Measurements from ENCODE around the gene PRRT1.
"Not testable (repeated sequence)": the region's sequence is repeated elsewhere in the genome, so short reads cannot be mapped to it uniquely, and the experiment has no call there.

Gene PRRT1

GRCh38 chr6:32151181-32151862, 417 bp downstream of the PRRT1 start:
- DNase-seq (ENCODE audit: low spot score) = no peak

- DNase-seq (ENCODE audit: low spot score) = no peak
Measured at GRCh38 chr6:32149932-32150870, 1.5 kb downstream of the PRRT1 start.

GRCh38 chr6:32149092-32149755, 2.5 kb downstream of the PRRT1 start:
- no peak for DNase-seq (ENCODE audit: low spot score)

- DNase-seq (ENCODE audit: low spot score) = peak; percentile 85
Measured at GRCh38 chr6:32148289-32149091, 3.2 kb downstream of the PRRT1 start.

GRCh38 chr6:32147401-32148132, 4.2 kb downstream of the PRRT1 start:
- DNase-seq (ENCODE audit: low spot score) = peak; percentile 54

- DNase-seq (ENCODE audit: low spot score) = no peak
Measured at GRCh38 chr6:32146687-32147086, 5.1 kb downstream of the PRRT1 start.

GRCh38 chr6:32146287-32146686, 5.5 kb downstream of the PRRT1 start:
- no peak for DNase-seq (ENCODE audit: low spot score)

GRCh38 chr6:32144238-32144637, 7.5 kb downstream of the PRRT1 start:
- not testable (repeated sequence) for DNase-seq (ENCODE audit: low spot score)

GRCh38 chr6:32140420-32141046, 11.2 kb downstream of the PRRT1 start:
- peak; percentile 39 for DNase-seq (ENCODE audit: low spot score)

- DNase-seq (ENCODE audit: low spot score) = no peak
Measured at GRCh38 chr6:32139590-32139989, 12.1 kb downstream of the PRRT1 start.

- no peak for DNase-seq (ENCODE audit: low spot score)
Measured at GRCh38 chr6:32137454-32137853, 14.3 kb downstream of the PRRT1 start.

- no peak for DNase-seq (ENCODE audit: low spot score)
Measured at GRCh38 chr6:32133786-32134185, 18.0 kb downstream of the PRRT1 start.

- DNase-seq (ENCODE audit: low spot score) = no peak
Measured at GRCh38 chr6:32132110-32132509, 19.6 kb downstream of the PRRT1 start.

GRCh38 chr6:32131439-32131948, 20.2 kb downstream of the PRRT1 start:
- DNase-seq (ENCODE audit: low spot score) = peak; percentile 59

- DNase-seq (ENCODE audit: low spot score) = peak; percentile 36
Measured at GRCh38 chr6:32129297-32130088, 22.2 kb downstream of the PRRT1 start.

GRCh38 chr6:32128751-32129296, 22.9 kb downstream of the PRRT1 start:
- no peak for DNase-seq (ENCODE audit: low spot score)

GRCh38 chr6:32127717-32128592, 23.8 kb downstream of the PRRT1 start, which contains the start of gene ATF6B:
Gene ATF6B, minus strand, starts transcription at chr6:32128246. Its CDS starts 39 bp downstream, at chr6:32128207.
- peak; percentile 99 for DNase-seq (ENCODE audit: low spot score)

- DNase-seq (ENCODE audit: low spot score) = no peak
Measured at GRCh38 chr6:32127409-32127716, 24.4 kb downstream of the PRRT1 start.

All from hematopoietic multipotent progenitor cell treated with erythropoietin and hydrocortisone succinate and interleukin-3 and kit ligand, for 17 days (in vitro differentiated cells).